HG03442 (cell line): ENCODE measurements around the gene ZMIZ1.

ENCODE experiments used
- ATAC-seq: cut with Tn5 transposase; IDR thresholded peaks from one replicate; pipeline ENCODE4 v1.9.1; 2021; ENCODE audit warnings: mild to moderate bottlenecking, moderate library complexity; ENCODE audit not compliant: unreplicated experiment

Gene ZMIZ1

GRCh38 chr10:79196470-79197461, 128.0 kb downstream of the ZMIZ1 start:
- ATAC-seq, result no peak

DNA sequence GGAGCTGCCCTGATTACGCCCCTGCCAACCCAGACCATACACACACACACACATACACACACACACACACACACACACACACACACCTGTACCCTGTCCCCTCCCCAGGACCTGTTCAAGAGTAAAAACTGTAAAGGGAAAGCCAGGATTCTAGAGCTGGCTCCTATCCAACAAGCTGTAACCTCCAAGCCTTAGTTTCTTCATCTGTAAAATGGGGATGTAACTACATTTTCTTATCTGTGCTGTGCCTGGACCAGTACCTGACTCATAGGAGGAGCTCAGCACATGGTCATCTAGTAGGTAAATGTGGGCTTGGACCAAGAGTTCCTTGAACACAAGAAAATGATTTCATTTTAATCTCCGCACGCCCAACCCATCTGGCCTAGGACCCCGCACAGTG, 128.8 kb downstream of the ZMIZ1 start:
- ATAC-seq, result no peak

- no peak for ATAC-seq
Measured at GRCh38 chr10:79200346-79200745, 131.6 kb downstream of the ZMIZ1 start.

- ATAC-seq, result no peak
Measured at GRCh38 chr10:79201706-79202105, 132.9 kb downstream of the ZMIZ1 start.

DNA sequence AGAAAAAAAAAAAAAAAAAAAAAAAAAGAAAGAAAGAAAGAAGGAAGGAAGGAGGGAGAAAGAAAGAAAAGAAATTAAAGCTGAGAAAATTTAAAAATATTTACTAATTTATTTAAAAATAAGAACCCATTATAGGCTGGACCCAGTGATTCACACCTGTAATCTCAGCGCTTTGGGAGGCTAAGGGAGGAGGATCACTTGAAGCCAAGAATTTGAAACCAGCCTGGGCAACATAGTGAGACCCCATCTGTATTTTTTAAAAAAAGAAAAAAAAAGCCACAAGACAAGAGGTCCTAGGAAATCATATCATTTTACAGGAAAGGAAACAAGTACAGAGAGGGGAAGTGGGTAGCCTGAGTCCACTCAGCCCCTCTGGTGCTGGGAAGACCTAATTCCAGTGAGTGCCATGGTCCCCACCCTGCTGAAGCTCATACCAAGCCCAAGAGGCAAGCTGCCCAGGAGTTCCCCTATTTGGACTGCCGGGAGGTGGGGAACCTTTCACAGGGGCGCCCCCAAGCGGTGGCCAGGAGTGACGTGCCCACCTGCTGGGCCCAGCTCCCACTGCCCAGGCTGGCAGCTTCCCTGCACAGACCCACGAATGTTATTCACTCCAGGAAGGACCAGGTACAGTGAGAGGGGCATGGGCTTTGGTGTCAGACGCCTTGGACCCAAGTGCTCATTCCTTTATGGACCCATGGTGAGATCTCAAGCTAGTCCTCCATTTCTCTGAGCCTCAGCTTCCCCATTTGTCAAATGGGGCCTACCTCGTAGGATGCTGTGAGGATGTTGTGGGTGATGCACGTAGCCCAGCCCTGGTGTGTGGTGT, 133.6 kb downstream of the ZMIZ1 start:
- ATAC-seq, result no peak

- no peak for ATAC-seq
Measured at GRCh38 chr10:79203014-79203644, 134.4 kb downstream of the ZMIZ1 start.

DNA sequence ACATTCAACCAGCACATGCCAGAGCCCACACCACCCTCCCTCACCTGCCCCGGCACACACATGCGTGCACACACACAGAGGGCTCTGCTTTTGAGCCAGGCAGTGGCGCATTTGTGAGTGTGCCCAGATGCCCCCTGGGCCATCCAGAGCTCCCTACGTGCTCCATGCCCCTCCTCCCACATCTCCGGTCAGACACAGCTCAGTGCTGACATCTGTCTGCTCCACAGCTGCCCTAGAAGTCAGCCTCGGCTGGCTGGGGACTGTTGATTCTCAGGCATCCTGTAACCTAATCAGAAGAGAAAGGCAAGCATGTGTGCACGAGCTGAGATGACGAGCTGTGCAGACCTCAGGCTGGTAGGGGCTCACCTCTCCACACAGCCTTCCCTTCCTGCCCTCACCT, 135.1 kb downstream of the ZMIZ1 start:
- ATAC-seq, result no peak

DNA sequence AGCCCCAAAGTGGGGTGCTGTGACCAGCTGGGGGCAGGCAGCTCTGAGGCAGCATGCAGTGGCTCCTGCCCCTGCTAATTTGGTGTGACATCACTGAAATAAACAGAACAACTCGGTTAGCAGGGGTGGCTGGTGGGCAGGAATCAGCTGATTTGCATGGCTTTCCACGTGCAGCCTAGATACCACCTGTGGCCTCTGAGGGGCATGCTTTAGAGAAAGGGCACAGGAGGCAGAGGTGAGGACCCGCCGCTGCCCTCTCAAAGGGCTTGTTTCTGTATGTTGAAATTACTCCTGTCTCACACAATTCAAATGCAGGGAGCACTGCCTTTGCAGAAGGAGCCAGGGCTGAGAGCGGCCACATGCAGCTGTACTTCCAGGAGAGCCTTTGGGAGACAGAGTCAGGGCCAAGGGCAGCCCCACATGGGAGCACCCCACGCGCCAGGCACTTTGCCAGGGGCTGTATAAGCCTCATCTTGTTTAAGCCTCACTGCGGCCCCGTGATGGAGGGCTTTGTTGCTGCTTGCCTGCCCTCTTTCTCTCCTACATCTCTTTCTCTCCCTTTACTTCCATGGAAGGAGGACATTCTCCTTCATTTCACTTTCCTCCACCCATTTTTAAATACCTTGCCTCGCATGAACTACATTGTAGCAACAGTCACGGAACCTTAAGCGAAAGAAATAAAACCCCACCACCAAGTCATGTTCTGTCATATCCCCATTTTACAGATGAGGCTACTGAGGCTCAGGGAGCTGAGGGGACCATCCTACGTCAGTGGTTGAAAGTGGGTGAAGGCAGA, 137.7 kb downstream of the ZMIZ1 start:
- no peak for ATAC-seq

DNA sequence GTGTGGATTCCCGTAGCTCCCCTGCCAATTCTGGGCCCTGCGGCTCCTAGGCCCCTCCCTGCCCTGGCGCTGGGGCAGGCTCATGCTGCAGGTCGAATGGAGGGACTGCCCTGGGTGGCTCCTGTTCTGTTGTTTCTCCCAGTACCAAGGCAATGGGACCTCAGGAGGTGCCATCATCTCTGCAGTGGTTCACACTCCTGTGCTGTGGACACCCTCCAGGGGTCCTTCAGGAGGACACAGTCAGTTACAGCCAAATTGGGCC, 138.3 kb downstream of the ZMIZ1 start:
- ATAC-seq, result no peak

- ATAC-seq, result no peak
Measured at GRCh38 chr10:79207726-79208125, 139.0 kb downstream of the ZMIZ1 start.

DNA sequence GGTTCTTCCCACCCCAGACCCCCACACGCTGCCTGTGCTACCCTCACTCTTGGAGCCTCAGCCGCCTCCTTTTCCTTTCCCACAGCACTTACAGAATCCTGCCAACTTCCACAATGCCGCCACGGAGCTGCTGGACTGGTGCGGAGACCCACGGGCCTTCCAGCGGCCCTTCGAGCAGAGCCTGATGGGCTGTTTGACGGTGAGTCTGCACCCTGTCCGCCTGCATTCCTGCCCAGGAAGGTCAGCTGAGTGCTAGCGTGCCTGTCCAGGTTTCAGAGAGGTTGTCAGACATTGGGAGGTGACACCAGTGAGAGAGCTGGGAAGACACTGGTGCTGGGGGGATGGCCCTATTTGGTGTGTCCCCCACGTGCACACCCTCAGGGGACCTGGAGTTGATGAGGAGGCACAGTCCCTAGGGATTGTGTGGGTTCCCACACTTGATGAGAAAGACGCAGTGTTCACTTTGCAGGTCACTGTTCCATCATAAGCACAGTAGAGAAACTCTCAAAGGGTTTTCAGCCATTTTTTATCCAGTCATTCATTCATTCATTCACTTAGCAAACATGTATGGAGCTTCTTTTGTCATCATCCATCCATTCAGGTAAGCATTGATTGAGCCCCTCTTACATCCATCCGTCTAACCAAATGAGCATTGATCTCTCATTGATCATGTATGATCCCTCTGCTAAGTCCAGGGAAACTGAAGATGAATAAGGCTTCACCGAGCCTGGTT, 139.7 kb downstream of the ZMIZ1 start:
- ATAC-seq, result no peak

DNA sequence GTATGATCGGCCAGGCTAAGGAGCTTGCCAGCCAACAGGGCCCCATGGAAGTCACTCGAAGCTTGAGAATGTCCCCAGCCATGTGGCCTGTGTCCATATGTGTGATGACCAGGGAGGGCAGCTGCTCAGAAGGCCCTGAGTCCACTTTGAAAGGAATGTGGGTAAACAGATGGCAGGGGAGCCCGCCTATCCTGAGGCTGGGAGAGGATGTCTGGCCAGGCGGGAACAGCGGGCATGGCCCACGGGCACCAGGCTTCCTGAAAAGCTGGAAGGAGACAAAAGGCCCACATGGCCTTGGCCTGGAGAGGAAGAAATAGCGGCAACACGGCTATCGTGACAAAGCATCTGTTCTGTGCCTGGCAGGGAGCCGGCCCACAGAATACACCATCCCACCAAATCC, 140.6 kb downstream of the ZMIZ1 start:
- no peak for ATAC-seq

DNA sequence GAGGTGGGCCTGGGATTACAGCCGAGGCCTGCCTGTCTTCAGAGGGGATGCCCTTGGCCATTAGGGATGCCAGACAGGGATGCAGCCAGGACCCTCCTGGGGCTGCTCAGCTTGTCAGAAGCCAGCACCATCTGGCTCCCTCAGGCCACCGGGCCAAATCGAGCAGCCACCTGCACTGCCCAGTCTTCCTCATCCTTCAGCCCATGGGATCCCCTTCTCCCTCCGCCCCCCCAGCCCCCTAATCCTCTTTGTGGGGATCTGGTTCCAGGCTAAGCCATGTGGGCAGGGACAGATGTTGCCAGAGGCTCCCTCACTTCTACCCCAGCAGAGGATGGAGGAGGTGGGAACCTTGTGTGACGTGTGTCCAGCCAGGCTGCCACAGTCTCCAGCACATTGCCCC, 141.1 kb downstream of the ZMIZ1 start:
- no peak for ATAC-seq

- no peak for ATAC-seq
Measured at GRCh38 chr10:79210672-79211071, 141.9 kb downstream of the ZMIZ1 start.

- ATAC-seq, result no peak
Measured at GRCh38 chr10:79211616-79212015, 142.8 kb downstream of the ZMIZ1 start.

DNA sequence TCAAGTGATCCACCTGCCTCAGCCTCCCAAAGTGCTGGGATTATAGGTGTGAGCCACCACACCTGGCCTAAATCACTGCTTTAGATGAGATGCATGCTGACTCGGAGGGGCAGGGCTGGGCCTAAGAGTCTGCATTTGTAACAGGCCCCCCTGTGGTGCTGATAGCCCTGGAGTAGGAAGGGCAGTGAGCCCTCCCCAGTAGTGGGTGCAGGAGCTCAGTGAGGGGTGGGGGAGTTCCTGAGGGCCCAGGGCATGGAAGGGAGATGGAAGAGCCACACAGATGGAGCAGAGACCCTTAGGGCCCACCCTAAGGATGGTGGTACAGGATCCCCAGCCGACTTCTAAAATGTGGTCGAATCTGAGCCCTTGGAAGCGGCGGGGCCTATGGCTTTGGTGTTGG, 146.8 kb downstream of the ZMIZ1 start:
- ATAC-seq, result no peak

GRCh38 chr10:79219322-79219957, 150.7 kb downstream of the ZMIZ1 start:
- ATAC-seq, result no peak

DNA sequence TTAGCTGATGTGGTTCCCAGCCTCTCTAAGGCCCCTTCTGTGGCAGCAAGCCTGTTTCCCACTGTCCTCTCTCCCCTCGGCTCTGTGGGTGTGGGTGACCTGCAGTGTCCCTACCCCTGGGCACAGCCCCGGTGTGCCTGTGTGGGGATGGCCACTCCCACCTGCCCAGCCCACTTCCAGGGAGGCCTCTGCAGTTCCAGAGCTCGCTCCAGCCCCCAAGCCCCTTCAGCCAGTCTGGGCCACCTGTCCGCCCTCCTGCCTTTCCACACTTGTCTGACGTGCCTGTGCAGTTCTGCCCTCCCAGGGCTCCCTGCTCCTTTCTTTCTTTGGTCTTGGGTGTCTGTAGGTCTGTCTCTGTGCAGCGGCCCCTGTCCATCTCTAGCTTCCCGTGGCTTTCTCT, 151.5 kb downstream of the ZMIZ1 start:
- no peak for ATAC-seq

DNA sequence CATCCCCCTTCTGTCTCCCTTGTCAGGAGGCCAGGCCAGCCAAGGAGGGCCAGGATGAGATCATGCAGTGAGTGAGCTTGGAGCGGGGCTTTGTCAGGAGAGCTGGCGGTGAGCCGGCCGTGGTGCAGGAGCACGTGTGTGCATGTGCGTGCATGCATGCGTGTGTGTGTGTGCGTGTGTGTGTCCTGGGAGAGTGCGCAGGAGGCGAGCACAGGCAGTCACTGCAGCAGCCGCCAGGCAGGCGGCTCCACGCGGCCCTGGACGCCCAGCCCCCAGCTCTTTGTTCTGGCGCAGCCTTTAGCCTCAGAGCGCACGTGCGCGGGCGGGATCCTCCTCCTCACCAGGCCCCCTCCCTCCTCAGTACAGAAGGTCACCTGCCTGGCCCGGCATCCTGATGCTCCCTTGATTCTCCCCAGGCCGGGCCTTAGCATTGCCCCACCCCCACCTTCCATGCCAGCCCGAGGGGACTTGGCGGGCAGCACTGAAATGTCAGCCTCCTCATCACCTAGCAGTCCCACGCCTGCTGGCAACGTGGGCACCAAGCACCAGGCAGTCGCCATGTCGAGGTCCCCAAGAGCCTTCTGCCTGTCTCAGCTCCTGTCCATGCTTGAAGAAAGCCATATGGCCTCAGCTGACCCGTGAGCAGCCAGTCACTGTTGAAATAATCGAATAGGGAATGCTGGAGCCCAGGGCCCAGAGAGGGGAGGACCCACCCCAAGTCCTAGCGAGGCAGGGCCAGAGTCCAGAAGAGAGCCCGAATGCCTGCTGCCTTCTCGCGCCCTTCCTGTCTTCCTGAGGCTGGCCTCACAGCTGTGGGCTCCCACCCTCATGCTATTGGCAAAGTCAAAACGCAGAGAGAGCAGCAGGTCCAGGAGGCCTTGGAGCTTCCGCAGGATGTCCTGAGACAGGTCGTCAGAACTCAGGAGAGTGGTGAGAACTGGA, 152.6 kb downstream of the ZMIZ1 start:
- no peak for ATAC-seq
